Measurements from ENCODE around the gene TNFRSF18.

The TNFRSF18 gene

GRCh38 chr1:1189111-1189510 lies 17.3 kb downstream of the TNFRSF18 start:
- in situ Hi-C loops (cut with HindIII; ENCODE audit: low pct_unique_long_range_greater_than_20kb, low sequenced_read_pairs), result no loop called here
- DNase-seq (ENCODE audit: low read depth in 1 of 2, low spot score in 1 of 2), result no peak
- TF ChIP-seq JUND (IDR thresholded peaks at IDR 0.05; ENCODE audit: low read depth), result no peak

GRCh38 chr1:1187938-1188337 lies 18.5 kb downstream of the TNFRSF18 start:
- no peak for TF ChIP-seq JUND (IDR thresholded peaks at IDR 0.05; ENCODE audit: low read depth)
- no peak for DNase-seq (ENCODE audit: low read depth in 1 of 2, low spot score in 1 of 2)
- in situ Hi-C loops (cut with HindIII; ENCODE audit: low pct_unique_long_range_greater_than_20kb, low sequenced_read_pairs), result no loop called here

- DNase-seq (ENCODE audit: low read depth in 1 of 2, low spot score in 1 of 2), result no peak
- no peak for TF ChIP-seq JUND (IDR thresholded peaks at IDR 0.05; ENCODE audit: low read depth)
- in situ Hi-C loops (cut with HindIII; ENCODE audit: low pct_unique_long_range_greater_than_20kb, low sequenced_read_pairs), result no loop called here
Observed at GRCh38 chr1:1185101-1185765, 21.2 kb downstream of the TNFRSF18 start.

- no peak for TF ChIP-seq JUND (IDR thresholded peaks at IDR 0.05; ENCODE audit: low read depth)
- in situ Hi-C loops (cut with HindIII; ENCODE audit: low pct_unique_long_range_greater_than_20kb, low sequenced_read_pairs), result no loop called here
- no peak for DNase-seq (ENCODE audit: low read depth in 1 of 2, low spot score in 1 of 2)
Observed at GRCh38 chr1:1183833-1184775, 22.3 kb downstream of the TNFRSF18 start.

- in situ Hi-C loops (cut with HindIII; ENCODE audit: low pct_unique_long_range_greater_than_20kb, low sequenced_read_pairs), result no loop called here
- no peak for TF ChIP-seq JUND (IDR thresholded peaks at IDR 0.05; ENCODE audit: low read depth)
- no peak for DNase-seq (ENCODE audit: low read depth in 1 of 2, low spot score in 1 of 2)
Observed at GRCh38 chr1:1183221-1183747, 23.1 kb downstream of the TNFRSF18 start.

GRCh38 chr1:1182491-1183220 lies 23.7 kb downstream of the TNFRSF18 start:
- TF ChIP-seq JUND (IDR thresholded peaks at IDR 0.05; ENCODE audit: low read depth), result no peak
- in situ Hi-C loops (cut with HindIII; ENCODE audit: low pct_unique_long_range_greater_than_20kb, low sequenced_read_pairs), result no loop called here
- no peak for DNase-seq (ENCODE audit: low read depth in 1 of 2, low spot score in 1 of 2)

- in situ Hi-C loops (cut with HindIII; ENCODE audit: low pct_unique_long_range_greater_than_20kb, low sequenced_read_pairs), result no loop called here
- DNase-seq (ENCODE audit: low read depth in 1 of 2, low spot score in 1 of 2), result no peak
- TF ChIP-seq JUND (IDR thresholded peaks at IDR 0.05; ENCODE audit: low read depth), result no peak
Observed at GRCh38 chr1:1181938-1182410, 24.4 kb downstream of the TNFRSF18 start.

GRCh38 chr1:1181129-1181937 lies 25.1 kb downstream of the TNFRSF18 start:
- DNase-seq (ENCODE audit: low read depth in 1 of 2, low spot score in 1 of 2), result no peak
- TF ChIP-seq JUND (IDR thresholded peaks at IDR 0.05; ENCODE audit: low read depth), result no peak
- in situ Hi-C loops (cut with HindIII; ENCODE audit: low pct_unique_long_range_greater_than_20kb, low sequenced_read_pairs), result no loop called here

GRCh38 chr1:1179983-1180861 lies 26.2 kb downstream of the TNFRSF18 start:
- no peak for DNase-seq (ENCODE audit: low read depth in 1 of 2, low spot score in 1 of 2)
- in situ Hi-C loops (cut with HindIII; ENCODE audit: low pct_unique_long_range_greater_than_20kb, low sequenced_read_pairs), result no loop called here
- no peak for TF ChIP-seq JUND (IDR thresholded peaks at IDR 0.05; ENCODE audit: low read depth)

GRCh38 chr1:1179346-1179982 lies 26.9 kb downstream of the TNFRSF18 start:
- no peak for DNase-seq (ENCODE audit: low read depth in 1 of 2, low spot score in 1 of 2)
- in situ Hi-C loops (cut with HindIII; ENCODE audit: low pct_unique_long_range_greater_than_20kb, low sequenced_read_pairs), result no loop called here
- TF ChIP-seq JUND (IDR thresholded peaks at IDR 0.05; ENCODE audit: low read depth), result no peak

Data from T47D (cell line).